Skin epidermis (tissue), 12 donors: ENCODE results near the gene NOL3.
A peak's percentile ranks its signal among the peaks of the same experiment; 100 is the strongest.

Experiments used
- H3K27ac ChIP-seq, 21 experiments: fragments of 200-600 bp; sonication (generic) in 11 of 21; one replicate each; pipeline ENCODE4 v1.5.0; 2020; ENCODE audit warnings: mild to moderate bottlenecking in 3 of 21, inconsistent platforms in 2 of 21, moderate library complexity in 2 of 21
- H3K4me3 ChIP-seq, 7 experiments: fragments of 200-600 bp; sonication (generic) in 2 of 7; one replicate each; pipeline ENCODE4 v1.5.0; 2020; ENCODE audit warnings: inconsistent platforms in 2 of 7, mild to moderate bottlenecking in 2 of 7, moderate library complexity in 1 of 7

Gene NOL3

DNA sequence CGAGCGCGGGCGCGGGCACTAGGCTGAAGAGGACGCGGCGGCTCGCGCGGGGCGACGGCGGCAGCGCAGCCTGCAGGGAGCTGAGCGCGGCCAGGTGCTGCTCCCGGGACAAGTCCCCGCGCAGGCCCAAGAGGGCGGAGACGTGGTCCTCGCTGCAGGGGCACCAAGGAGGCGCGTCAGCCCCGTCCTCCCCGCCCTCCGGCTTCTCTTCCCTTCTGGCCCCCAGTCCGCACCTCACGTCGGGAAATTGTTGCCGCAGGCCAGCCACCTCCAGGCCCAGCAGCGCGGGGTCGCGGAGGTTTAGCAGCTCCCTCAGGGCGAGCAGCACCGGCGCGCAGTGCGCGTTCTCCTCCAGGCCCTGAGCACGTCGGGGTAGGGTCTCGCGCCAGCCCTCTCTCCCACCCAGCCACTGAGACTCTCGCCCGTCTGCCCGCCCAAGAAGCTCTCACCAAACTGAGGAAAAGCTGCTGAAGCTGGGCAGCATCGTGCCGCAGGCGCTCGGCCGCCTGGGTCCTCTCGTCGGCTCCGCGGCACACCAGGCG is 14.2 kb downstream of the NOL3 start:
- peak overlapping the region in 19 of 21 experiments; percentile 89 to 99 (median 96) for H3K27ac ChIP-seq

GRCh38 chr16:67184995-67185650 is 14.8 kb downstream of the NOL3 start:
- peak overlapping the region in 6 of 7 experiments; percentile 64 to 81 (median 72) for H3K4me3 ChIP-seq
- H3K27ac ChIP-seq, result peak overlapping the region in 1 of 21 experiments; percentile 97

More for the DNA sequence above, 14.2 kb downstream of the NOL3 start:
- peak overlapping the region; percentile 64 to 81 (median 73) for H3K4me3 ChIP-seq

- Histone ChIP-seq H3K4me3 (peak overlapping the region in 2 of 7 experiments; percentile 64 to 73), H3K27ac (no peak overlapping the region)
Measured at GRCh38 chr16:67185651-67186134, 15.4 kb downstream of the NOL3 start.

DNA sequence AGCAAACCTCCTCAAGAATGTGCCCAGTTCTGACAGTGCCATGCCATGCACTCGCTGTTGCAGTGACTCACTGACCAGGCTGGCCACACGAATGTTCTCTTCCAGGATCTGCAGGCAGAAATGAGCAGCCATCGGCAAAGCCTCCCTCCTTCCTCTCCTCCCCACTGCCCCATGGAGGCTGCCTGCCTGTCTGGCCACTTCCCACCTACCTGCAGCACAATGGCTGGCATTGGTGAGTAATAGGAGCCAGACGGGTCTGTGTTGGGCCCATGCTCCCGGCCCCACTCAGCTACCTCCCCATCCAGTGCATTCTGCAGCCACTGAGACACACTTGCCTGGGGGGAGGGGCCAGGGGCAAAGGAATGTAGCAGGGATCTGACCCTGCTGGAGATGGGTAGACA is 16.2 kb downstream of the NOL3 start:
- Histone ChIP-seq H3K27ac (no peak overlapping the region), H3K4me3 (no peak overlapping the region)

- Histone ChIP-seq H3K27ac (no peak overlapping the region), H3K4me3 (no peak overlapping the region)
Measured at GRCh38 chr16:67187175-67187890, 17.0 kb downstream of the NOL3 start.

DNA sequence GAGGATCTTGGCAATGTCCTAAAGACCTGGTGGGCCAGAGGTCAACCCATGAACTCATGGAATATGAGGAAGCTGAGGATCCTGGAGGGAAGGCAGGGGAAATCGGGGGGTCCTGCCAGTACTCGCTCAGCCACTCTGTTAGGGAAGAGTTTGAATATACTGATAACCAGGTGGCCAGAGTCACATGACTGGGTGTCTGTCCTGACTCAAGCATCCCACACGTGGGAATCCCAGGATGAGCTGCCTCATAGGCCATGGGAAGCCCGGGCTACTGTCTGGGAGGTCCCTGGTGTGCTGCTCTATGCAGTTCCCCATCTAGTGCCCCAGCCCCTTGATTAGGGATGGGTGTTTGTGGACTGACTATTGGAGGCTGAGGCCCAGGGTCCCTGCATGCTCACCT is 18.0 kb downstream of the NOL3 start:
- Histone ChIP-seq H3K27ac (no peak overlapping the region), H3K4me3 (no peak overlapping the region)

DNA sequence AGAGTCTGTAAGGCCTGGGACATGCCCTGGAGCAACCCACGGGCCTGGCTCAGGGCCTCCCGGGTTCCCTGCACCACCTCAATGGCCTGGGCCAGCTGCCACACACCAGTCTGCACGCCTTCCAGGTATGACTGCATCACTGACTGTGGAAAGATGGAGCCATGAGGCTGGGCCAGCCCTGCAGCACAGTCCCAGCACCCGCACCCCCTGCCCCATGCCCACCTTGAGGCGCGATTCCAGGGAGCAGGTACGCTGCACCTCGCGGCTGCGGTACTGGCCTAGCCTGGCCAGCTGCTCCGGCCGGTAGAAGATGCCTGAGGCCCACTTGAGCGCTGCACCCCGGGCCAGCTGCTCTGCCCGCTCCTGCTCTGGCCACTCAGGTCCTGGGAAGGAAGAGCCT is 18.5 kb downstream of the NOL3 start:
- no peak overlapping the region for H3K4me3 ChIP-seq
- no peak overlapping the region for H3K27ac ChIP-seq

DNA sequence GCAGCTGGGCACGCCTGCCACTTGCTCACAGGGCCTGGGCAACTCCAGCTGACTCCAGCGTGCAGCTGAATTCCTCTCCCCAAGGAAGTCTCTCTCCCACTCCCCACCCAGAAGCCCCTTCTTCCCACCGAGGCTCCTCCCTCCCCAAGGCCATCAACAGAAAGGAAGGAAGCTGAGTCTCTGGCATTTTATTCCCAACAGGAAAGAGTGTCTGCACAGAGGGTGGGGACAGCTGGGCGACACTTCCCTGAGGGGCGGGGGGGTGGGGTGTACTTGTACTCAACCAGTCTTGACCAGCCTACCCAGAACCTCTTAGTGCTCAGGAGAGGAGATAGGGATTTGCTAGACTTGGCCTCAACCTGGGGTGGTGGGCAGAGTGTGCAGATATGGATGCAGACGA is 19.7 kb downstream of the NOL3 start, which contains the start of gene EXOC3L1:
Gene EXOC3L1, minus strand, starts transcription at position 96 of the 400 bp plus-strand sequence. CDS start 460 bp downstream, outside the sequence.
- H3K27ac ChIP-seq, result peak within 1 kb of the TSS in 1 of 21 experiments; percentile 58
- H3K4me3 ChIP-seq, result no peak within 1 kb of the TSS

- Histone ChIP-seq H3K27ac (no peak overlapping the region), H3K4me3 (no peak overlapping the region)
Measured at GRCh38 chr16:67190448-67191399, 20.4 kb downstream of the NOL3 start.

DNA sequence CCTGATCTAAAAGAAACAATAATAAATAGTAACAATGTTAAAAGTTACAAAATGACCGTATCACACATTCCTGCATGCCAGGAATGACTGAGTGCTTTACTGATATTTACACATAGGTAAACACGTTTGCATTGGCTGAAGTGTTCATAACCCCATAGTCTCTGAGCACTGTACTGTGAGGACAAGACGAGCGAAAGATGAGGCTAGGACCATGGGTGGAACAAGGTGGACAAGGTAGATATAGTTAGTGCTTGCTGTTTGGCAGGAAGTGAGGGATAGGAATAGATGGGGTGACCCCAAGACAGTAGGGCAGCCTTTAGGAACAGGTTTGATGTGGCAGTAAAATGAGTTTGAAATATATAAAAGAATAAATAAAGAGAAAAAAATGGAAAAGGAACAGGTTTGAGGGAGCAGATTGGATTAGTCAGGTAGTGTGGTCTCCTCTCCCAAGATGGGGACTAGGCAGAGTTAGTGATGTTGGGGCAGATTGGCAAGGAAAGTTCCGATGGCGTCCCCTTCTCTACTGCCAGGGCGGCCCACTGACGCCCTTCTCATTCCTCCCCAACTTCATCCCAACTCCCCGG is 21.2 kb downstream of the NOL3 start:
- Histone ChIP-seq H3K4me3 (peak overlapping the region in 6 of 7 experiments; percentile 61 to 100 (median 95)), H3K27ac (peak overlapping the region in 5 of 21 experiments; percentile 88 to 97 (median 95))

DNA sequence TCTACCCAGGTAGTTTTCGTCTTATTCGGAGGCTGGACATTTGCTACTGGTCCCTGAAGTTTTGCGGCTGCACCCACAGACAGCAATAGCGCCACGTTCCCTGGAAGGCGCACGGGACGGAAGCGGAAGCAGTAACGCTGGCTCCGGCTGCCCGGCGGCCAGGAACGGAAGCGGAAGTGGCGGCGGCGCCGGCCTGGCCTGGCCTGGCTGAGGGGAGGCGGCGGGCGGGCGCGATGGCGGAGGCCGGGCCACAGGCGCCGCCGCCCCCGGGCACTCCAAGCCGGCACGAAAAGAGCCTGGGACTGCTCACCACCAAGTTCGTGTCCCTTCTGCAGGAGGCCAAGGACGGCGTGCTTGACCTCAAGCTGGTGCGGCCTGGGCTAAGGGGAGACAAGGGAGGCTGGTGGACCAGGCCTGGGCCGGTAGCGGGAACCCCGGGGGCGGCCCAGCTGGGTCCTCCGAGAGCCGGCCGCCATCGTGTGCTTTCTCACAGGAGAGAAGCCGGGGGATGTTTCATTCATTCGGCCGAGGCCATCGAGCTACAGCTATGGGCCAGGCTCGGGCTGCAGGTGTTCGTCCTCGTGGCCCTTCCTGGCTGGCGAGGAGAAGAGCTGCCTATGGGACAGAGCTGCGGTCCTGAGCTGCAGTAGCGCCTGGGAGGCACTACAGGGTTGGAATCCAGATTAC is 21.8 kb downstream of the NOL3 start, which contains the start of gene E2F4:
Gene E2F4, plus strand, starts transcription at position 161 of the 687 bp plus-strand sequence. Its CDS starts 73 bp downstream, at position 234.
- peak within 1 kb of the TSS; percentile 69 to 97 (median 90) for H3K27ac ChIP-seq

GRCh38 chr16:67192781-67193361 is 22.5 kb downstream of the NOL3 start:
- H3K27ac ChIP-seq, result peak overlapping the region in 20 of 21 experiments; percentile 78 to 97 (median 90)
- peak overlapping the region; percentile 61 to 100 (median 95) for H3K4me3 ChIP-seq

More for the DNA sequence above, 21.8 kb downstream of the NOL3 start, which contains the start of gene E2F4:
- peak within 1 kb of the TSS; percentile 61 to 100 (median 95) for H3K4me3 ChIP-seq

GRCh38 chr16:67193536-67193935 is 23.2 kb downstream of the NOL3 start:
- Histone ChIP-seq H3K27ac (peak overlapping the region in 13 of 21 experiments; percentile 24 to 97 (median 94)), H3K4me3 (peak overlapping the region in 3 of 7 experiments; percentile 93 to 100 (median 95))

GRCh38 chr16:67194260-67194659 is 23.9 kb downstream of the NOL3 start:
- Histone ChIP-seq H3K27ac (peak overlapping the region in 2 of 21 experiments; percentile 97), H3K4me3 (no peak overlapping the region)

- Histone ChIP-seq H3K4me3 (no peak overlapping the region), H3K27ac (no peak overlapping the region)
Measured at GRCh38 chr16:67195676-67196075, 25.3 kb downstream of the NOL3 start.

- Histone ChIP-seq H3K27ac (no peak overlapping the region), H3K4me3 (no peak overlapping the region)
Measured at GRCh38 chr16:67196881-67197280, 26.5 kb downstream of the NOL3 start.

GRCh38 chr16:67197704-67198103 is 27.4 kb downstream of the NOL3 start:
- Histone ChIP-seq H3K27ac (peak overlapping the region in 9 of 21 experiments; percentile 2 to 82 (median 72)), H3K4me3 (no peak overlapping the region)
